H1 (cell line): ENCODE measurements around the gene DENND4B. TPM values are rescaled to one million over a fixed set of nuclear protein-coding genes. Genes with fewer than 3 reads are reported as not detected.

Experiments used
- ASH2L ChIP-seq: fragments of 200-600, 300-600 bp; sonication (generic); IDR thresholded peaks from one replicate; pipeline ENCODE4 v1.7.1; 2017; ENCODE audit warnings: low read length
- EGR1 ChIP-seq: IDR thresholded peaks from 2 replicates; pipeline ENCODE4 v1.6.1; 2011; ENCODE audit warnings: low read depth, low read length, borderline replicate concordance
- EP300 ChIP-seq, 2 experiments: IDR thresholded peaks; 1 replicate in 1 of 2; 2 replicates in 1 of 2; pipeline ENCODE4 v1.6.1; 2011 to 2012; ENCODE audit warnings: low read depth in 2 of 2, low read length in 2 of 2, mild to moderate bottlenecking in 2 of 2, borderline replicate concordance in 1 of 2, inconsistent platforms in 1 of 2, moderate library complexity in 1 of 2
- FOSL1 ChIP-seq: IDR thresholded peaks from 2 replicates; pipeline ENCODE4 v1.6.1; 2011; ENCODE audit warnings: mild to moderate bottlenecking, low read depth, low read length, moderate library complexity; ENCODE audit not compliant: insufficient read depth
- GABPA ChIP-seq: IDR thresholded peaks from 2 replicates; pipeline ENCODE4 v1.6.1; 2011; ENCODE audit warnings: mild to moderate bottlenecking, low read length, moderate library complexity, borderline replicate concordance; ENCODE audit not compliant: insufficient read depth
- HDAC2 ChIP-seq, 2 experiments: fragments of 300-600 bp in 1 of 2; sonication (generic) in 1 of 2; IDR thresholded peaks; 2 replicates each; pipeline ENCODE4 v1.6.1; 2011 to 2012; ENCODE audit warnings: low read depth in 2 of 2, low read length in 2 of 2, mild to moderate bottlenecking in 2 of 2, moderate library complexity in 2 of 2, borderline replicate concordance in 1 of 2, inconsistent platforms in 1 of 2
- JUN ChIP-seq: IDR thresholded peaks from 2 replicates; pipeline ENCODE4 v1.6.1; 2011; ENCODE audit warnings: low read depth, mild to moderate bottlenecking, improper control_type of control experiment, low read length
- JUND ChIP-seq: IDR thresholded peaks from 2 replicates; pipeline ENCODE4 v1.6.1; 2011; ENCODE audit warnings: mild to moderate bottlenecking, improper control_type of control experiment, low read length
- KDM4A ChIP-seq: IDR thresholded peaks from one replicate; pipeline ENCODE4 v1.7.1; 2012; ENCODE audit warnings: low read depth, mild to moderate bottlenecking, moderate library complexity, low read length, inconsistent platforms; ENCODE audit not compliant: severe bottlenecking
- MAFK ChIP-seq: IDR thresholded peaks from 2 replicates; pipeline ENCODE4 v1.6.1; 2012; ENCODE audit warnings: low read depth, mild to moderate bottlenecking, improper control_type of control experiment, low read length
- POLR2A ChIP-seq, 2 experiments: IDR thresholded peaks; 1 replicate in 1 of 2; 2 replicates in 1 of 2; pipeline ENCODE4 v1.6.1; 2011; ENCODE audit warnings: low read depth in 2 of 2, low read length in 2 of 2, mild to moderate bottlenecking in 2 of 2; ENCODE audit errors: control extremely low read depth in 1 of 2
- RFX5 ChIP-seq: IDR thresholded peaks from 2 replicates; pipeline ENCODE4 v1.6.1; 2011; ENCODE audit warnings: low read depth, low read length, improper control_type of control experiment, borderline replicate concordance
- SIRT6 ChIP-seq: IDR thresholded peaks from one replicate; pipeline ENCODE4 v1.7.1; 2012; ENCODE audit warnings: low read length, inconsistent platforms
- SRF ChIP-seq: IDR thresholded peaks from 2 replicates; pipeline ENCODE4 v1.6.1; 2011; ENCODE audit warnings: mild to moderate bottlenecking, low read depth, low read length, moderate library complexity
- TBP ChIP-seq: IDR thresholded peaks from 2 replicates; pipeline ENCODE4 v1.6.1; 2011; ENCODE audit warnings: low read depth, low read length, improper control_type of control experiment
- polyA plus RNA-seq, 7 experiments: library from polyadenylated mRNA; depleted of rRNA in 3 of 7; stranded (reverse) in 5 of 7; unstranded in 2 of 7; fragments of >200 nt in 5 of 7; fragments of 200-250 nt in 2 of 7; gene quantifications; 1 replicate in 5 of 7; 2 replicates in 1 of 7; 4 replicates in 1 of 7; pipeline versions ENCODE4 v1.2.1 to v1.2.3, GENCODE V29; 2011 to 2013; ENCODE audit warnings: missing spikeins in 2 of 7, mixed read lengths in 2 of 7
- total RNA-seq: library from RNA; stranded (reverse); fragmentation: NEBNext Ultra II Directional; extraction: Animal tissue kit (Norgen Biotek cat#: 25700); gene quantifications from 2 replicates; pipeline ENCODE4 v1.2.1, GENCODE V29; 2021
- TF ChIP-seq, protein P1 (sequence below), 3 experiments: IDR thresholded peaks; 1 replicate in 2 of 3; 2 replicates in 1 of 3; pipeline versions ENCODE4 v1.5.1 to v1.6.1; 2011; ENCODE audit warnings: low read length in 3 of 3, mild to moderate bottlenecking in 3 of 3, inconsistent platforms in 2 of 3, low read depth in 1 of 3, moderate library complexity in 1 of 3; ENCODE audit not compliant: insufficient read depth in 1 of 3; ENCODE audit errors: control extremely low read depth in 1 of 3
- TF ChIP-seq, protein P2 (sequence below): IDR thresholded peaks from 2 replicates; pipeline ENCODE4 v1.6.1; 2012; ENCODE audit warnings: low read length, inconsistent platforms

DENND4B gene
- total and polyA plus RNA-seq, 2 of the 8 experiments (the other 6 are each of a cell fraction or from before 2014, with no cell fraction given) = 45.6 to 61.1 TPM

DNA sequence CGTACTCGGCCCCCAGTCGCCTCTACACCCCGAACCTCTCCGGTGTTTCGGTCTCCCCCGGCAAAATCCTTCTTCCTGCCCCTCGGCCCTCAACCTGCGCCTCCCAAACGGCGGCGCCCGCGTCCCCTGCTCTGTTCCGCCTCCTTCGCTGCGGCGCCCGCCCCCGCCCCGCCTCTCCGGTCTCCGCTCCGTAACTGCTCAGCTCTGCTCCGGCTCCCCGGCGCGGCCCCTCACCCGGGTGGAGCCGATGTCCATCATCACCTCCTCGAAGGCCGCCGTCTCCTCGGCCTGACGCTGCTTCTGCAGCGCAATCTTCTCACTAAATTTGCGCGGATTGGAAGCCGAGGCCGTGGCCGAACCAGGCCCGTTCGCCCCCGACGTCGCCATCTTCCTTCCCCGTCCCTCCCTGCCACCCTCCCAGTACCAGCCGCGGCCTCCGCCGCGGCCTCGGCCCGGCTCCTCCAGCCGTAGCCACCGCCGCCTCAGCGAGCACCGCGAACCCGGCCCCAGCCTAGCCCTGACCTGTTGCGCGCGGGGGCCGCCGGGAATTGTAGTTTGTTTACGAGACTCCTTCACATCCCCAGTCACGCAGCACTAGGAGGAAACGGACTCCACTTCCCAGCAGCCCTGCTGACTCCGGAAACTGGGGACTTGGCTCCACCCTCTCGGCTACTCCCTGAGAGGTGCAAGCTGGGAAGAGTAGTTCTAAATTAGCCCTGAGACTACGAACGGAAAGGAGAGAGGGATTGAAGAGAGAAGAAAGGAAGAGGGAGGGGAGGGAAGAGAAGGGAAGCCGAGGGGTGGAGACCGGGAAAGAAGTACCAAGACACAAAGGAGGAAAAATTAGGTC, 11.8 kb upstream of the DENND4B start, which contains the start of gene CRTC2 (continued):
- no peak for TF ChIP-seq JUND
- TF ChIP-seq, protein P1, sequence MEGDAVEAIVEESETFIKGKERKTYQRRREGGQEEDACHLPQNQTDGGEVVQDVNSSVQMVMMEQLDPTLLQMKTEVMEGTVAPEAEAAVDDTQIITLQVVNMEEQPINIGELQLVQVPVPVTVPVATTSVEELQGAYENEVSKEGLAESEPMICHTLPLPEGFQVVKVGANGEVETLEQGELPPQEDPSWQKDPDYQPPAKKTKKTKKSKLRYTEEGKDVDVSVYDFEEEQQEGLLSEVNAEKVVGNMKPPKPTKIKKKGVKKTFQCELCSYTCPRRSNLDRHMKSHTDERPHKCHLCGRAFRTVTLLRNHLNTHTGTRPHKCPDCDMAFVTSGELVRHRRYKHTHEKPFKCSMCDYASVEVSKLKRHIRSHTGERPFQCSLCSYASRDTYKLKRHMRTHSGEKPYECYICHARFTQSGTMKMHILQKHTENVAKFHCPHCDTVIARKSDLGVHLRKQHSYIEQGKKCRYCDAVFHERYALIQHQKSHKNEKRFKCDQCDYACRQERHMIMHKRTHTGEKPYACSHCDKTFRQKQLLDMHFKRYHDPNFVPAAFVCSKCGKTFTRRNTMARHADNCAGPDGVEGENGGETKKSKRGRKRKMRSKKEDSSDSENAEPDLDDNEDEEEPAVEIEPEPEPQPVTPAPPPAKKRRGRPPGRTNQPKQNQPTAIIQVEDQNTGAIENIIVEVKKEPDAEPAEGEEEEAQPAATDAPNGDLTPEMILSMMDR (IDR thresholded peaks at IDR 0.05; ENCODE audit: control extremely low read depth in 1 of 3, insufficient read depth in 1 of 3, low read depth in 1 of 3, low read length in 3 of 3) = no peak
- no peak for TF ChIP-seq SIRT6
- TF ChIP-seq FOSL1 = no peak
- TF ChIP-seq TBP = peak; percentile 67
- no peak for TF ChIP-seq MAFK
- no peak for TF ChIP-seq SRF
- peak; percentile 83 for TF ChIP-seq ASH2L
- no peak for TF ChIP-seq RFX5
- TF ChIP-seq HDAC2 (IDR thresholded peaks at IDR 0.05; ENCODE audit: borderline replicate concordance in 1 of 2, low read depth in 2 of 2, low read length in 2 of 2) = no peak
- peak; percentile 86; the same call in 1 of the 2 replicates for TF ChIP-seq GABPA
- TF ChIP-seq EP300 (IDR thresholded peaks at IDR 0.05; ENCODE audit: borderline replicate concordance in 1 of 2, low read depth in 2 of 2, low read length in 2 of 2) = 0 out of 3 replicates have a peak, but pooled peaks of 1 of the 2 experiments have one; percentile 13
- peak; percentile 29; the same call in 1 of the 2 replicates for TF ChIP-seq EGR1
- peak in 1 of 2 experiments; percentile 37; a peak in 2 of 3 replicates for TF ChIP-seq POLR2A (IDR thresholded peaks at IDR 0.05; ENCODE audit: control extremely low read depth in 1 of 2, low read depth in 2 of 2, low read length in 2 of 2)
- peak; percentile 30 for TF ChIP-seq KDM4A
- TF ChIP-seq JUN = no peak
- TF ChIP-seq, protein P2, sequence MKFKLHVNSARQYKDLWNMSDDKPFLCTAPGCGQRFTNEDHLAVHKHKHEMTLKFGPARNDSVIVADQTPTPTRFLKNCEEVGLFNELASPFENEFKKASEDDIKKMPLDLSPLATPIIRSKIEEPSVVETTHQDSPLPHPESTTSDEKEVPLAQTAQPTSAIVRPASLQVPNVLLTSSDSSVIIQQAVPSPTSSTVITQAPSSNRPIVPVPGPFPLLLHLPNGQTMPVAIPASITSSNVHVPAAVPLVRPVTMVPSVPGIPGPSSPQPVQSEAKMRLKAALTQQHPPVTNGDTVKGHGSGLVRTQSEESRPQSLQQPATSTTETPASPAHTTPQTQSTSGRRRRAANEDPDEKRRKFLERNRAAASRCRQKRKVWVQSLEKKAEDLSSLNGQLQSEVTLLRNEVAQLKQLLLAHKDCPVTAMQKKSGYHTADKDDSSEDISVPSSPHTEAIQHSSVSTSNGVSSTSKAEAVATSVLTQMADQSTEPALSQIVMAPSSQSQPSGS = peak; percentile 71
